Stimulated activated CD8-positive, alpha-beta memory T cell treated with anti-CD3 and anti-CD28 coated beads, Interleukin-12 subunit alpha, Interleukin-12 subunit beta, amount 100 ng/mL, for 1 hour (primary cell): Measurements from ENCODE around the gene KLHL29.

Experiments
- DNase-seq: peaks from one replicate; pipeline ENCODE4 v3.0.0-alpha.2; 2020; ENCODE audit warnings: low read depth

The KLHL29 gene

DNA sequence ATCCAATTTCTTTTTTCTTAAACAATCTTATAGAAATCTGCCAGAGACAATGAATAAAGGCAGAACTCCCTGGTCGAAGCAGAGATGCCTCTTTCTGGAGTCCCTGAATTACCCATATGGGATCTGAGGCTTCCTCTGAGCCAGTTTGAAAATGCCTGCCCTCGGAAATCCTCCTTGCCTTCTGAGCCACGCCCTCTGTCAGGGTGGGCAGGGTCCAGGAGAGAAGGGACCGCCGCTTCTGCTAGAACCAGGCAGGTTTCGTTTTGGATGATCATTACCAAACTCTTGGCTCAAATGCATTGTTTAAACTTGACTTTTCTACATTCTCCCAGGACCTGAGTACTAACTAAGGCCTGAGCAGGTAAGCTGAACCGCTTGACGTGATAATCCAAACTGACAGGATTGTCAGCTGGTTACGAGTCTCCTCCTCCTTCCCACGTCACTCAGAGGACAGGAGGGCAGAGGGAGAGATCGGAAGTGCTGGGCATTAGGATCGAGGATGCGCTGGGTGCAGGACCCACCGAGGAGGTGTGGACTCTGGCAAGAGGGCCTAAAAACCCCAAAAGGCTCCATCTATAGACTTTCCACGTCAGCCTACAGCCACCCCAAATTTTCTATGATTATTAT lies 128.4 kb downstream of the KLHL29 start:
- no peak for DNase-seq

DNA sequence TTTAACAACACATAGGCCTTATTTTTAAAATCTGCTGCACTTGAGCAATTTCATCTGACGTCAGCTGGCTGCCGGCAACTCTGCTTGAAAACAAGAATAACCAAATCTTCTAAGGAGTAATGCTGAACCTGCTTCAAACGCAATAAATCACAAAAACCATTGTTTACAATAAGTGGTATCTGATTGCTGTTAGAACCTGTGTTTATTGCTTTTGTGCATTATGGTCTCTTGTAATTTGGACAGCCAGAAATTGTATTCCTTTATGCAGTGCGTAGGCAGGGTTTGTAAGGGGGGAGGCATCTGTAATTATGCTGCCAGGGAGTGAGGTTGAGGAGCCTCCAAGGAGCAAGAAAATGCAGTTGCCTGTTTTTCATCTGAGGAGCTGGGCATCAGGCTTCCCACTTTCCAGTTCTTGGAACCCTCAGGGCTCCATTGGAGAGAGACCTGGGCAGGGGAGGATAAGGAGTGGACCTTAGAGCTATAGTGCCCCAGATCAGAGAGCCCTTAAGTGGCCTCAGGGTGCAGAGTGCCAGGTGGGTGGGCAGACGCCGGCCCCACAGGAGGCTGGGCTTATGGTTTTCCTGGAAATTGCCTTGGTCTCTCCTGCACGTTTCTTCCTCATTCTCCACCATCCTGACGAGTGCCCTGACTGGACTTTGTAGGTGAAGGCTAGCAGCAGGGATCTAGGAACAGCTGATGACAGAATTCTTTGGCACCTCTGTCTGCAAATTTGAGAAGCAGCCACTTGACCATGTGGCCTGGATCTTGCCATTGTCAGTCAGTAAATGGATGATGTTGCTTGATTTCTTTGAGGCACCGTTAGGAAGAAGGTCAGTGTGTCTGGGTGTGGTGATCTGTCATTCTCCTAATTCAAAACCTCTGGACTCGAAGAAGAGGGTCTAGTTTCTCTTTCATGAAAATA lies 129.2 kb downstream of the KLHL29 start:
- no peak for DNase-seq

DNA sequence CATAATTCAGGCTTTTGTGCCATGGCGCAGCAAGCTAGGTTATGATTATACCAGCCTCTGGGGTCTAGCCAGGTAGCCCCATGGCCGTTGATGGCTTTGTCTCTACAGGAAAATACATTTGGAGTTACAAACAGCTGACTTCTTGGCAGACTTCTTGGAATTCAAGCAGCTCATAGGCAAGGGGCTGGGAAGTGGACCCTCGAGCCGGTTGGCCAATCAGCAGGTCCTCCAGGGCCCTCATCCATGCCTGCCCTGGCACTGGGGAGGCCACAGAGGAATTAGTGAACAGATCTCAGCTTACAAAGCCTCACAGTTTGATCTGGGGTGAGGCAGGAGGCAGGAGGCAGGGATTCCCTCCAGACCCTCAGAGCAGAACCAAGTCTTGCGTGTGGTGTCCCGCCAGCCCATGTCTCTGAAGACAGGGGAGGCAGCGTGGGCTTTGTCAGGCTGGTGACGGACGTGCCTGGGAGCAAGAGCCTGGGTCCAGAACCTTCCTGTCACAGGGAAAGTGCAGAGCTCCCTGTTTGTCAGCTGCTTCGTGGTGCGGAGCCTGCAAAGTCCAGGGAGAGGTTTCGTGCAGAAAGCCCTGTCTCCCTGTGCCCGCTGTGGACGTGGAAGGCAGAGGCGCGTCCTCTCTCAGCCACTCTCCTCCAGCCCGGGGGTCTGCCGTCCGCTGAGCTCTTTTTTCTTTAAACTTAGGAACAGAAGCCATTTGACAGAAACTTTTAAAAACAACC lies 131.7 kb downstream of the KLHL29 start:
- no peak for DNase-seq

DNA sequence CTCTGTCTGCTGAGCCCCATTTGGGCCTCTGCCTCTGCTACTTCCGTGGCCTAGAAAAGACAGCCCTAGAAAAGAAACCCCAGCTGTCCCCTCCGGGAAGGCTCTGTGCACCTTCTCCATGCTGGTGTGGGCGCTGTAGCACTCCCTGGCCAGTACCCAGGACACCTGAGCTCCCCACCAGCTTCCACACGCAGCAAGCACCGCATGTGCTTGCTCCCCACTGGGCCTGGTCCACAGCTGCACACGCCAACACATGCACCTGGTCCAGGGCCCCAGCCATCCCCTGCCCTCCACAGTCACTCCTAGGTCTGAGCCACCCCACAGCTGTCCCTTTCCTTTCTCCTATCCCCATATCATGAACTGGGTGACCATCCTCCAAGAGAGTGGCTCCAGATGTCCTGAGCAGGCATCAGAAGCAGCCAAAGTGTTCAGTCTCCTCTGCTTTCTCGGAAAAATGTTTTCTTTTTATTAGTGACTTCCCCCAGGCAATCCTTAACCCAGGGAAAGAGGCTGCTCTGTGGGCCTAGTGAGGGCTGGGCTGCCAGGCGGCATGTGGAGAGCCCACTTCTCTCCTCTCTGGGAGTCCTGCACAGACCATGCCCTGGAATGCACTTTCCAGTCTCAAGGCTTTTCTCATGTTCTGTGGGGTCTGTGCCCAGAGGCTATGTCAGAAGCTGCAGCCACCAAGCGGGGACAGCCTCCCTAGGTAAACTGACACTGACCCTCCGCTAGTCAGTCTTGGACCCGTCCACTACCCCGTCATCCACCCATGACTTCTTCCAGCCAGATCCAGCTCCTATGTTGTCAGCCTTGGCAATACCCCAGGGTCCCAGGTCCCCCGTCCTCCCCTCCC lies 133.7 kb downstream of the KLHL29 start:
- no peak for DNase-seq

DNA sequence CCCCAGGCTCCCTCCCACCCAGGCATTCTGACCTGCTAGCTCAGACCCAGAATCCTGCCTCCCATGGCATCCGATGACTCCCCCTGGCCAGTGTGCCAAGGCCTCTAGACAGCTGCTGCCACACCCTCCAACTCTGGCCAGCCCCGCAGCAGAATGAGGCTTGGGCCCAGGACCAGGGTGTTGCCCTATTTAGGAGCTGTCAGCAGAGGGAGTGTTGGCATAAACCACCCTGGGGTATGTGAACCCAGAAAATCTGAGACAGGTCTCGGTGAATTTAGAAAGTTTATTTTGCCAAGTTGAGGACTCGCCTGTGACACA lies 134.3 kb downstream of the KLHL29 start:
- DNase-seq = no peak

DNA sequence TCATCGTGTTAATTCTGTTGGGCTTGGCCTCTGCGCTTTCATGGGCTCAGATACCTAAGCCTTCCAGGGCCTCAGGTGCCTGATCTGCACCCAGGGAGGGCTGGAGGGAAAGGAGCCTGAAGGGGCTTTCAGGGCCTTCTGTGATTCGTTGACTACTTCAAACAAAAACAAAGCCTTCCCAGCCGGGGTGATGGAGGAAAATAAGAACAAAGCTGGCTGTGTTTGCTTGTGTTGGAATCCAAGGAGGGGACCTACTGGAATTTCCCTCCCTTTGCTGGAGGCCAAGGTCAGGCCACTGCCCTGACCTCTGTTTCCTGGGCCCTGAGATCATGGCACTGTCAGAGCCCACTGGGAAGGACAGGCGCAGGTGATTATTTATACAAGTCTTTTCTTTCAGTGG lies 135.3 kb downstream of the KLHL29 start:
- DNase-seq = no peak

DNA sequence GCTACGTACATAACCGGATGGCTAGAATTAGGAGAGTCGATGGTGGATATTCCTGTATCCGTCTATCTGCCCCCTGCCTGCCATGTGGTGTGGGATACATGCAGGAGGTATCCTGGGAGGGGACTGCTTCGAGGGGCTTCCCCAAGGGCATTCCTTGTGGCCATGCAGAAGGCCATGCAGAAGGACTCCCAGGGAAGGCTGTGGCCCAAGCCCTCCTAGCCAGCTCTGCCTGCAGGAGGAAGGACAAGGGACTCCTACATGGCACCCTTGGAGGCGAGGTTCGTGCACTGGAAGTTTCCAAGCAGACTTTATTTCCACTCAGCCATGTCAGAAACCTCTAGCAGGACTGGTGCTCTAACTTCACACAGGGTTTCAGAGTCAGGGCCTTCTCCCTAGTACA lies 136.1 kb downstream of the KLHL29 start:
- DNase-seq = no peak

DNA sequence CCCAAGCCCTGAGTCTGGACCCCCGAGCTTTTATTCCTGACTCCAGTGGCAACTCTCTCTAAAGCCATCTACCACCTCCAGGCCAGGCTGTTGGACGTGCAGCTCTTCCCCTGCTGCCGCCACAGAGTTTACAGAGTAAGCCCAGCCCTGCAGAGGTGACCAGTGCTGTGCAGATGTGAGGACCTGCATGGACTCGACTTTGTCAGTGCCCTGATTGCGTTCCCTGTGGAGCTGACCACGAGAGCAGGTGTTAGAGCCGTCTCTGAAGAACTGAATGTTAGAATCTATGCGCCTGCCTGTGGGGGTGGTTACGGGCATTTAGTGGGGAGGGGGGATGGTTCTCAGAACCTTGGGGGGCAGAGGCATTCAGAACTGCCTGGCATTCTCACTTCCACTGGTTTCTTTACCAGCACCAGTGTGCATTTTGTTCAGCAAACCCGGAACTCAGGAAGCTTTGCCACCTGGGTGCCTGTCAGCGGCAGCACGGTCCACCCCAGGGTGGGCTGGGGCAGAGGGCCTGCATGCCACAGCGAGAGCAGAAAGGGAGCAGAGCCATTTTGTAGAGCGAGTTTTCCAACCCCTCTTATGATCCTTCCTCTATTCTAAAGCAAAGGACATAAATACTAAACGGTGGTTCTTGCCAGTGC lies 137.9 kb downstream of the KLHL29 start:
- no peak for DNase-seq

DNA sequence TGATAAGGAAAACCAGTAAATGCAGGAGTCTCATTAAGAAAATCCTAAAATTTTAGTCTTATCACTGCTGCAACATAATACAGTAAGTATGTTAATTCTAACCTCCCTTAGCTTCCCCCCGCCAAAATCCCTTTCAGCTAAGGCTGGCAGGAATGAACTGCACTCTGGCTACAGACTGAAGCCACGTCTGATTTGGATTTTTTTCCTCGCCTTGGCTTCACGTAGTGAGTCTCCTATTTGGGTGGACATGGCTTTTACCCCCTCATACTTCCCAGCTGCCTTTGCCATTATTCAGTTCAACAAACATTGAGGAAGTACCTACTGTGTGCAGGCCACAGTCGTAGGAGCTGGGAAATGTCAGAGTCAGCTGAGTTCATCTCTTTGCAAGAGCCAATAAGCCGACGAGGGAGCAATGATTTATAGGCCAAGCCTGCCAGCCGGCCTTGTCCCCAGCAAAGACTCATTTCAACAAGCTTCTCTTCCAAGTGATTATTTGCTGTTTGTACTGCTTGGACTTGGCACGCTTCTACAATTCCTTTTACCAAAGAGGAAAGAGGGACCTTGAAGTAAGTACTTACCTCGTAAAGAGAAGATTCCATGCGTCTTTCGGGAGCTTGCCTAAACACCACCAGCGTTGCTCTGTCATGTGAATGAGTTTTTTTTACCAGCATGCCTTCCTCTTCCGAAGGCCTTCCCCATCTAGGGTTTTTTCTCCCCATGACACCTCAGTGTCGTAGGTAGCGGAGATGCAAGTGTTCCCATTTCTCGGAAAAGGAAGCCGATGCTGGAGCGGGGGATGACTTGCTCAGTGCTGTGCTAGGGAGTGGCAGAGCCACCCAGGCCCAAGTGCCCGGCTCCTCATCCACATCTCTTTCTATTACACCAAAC lies 138.6 kb downstream of the KLHL29 start:
- no peak for DNase-seq

DNA sequence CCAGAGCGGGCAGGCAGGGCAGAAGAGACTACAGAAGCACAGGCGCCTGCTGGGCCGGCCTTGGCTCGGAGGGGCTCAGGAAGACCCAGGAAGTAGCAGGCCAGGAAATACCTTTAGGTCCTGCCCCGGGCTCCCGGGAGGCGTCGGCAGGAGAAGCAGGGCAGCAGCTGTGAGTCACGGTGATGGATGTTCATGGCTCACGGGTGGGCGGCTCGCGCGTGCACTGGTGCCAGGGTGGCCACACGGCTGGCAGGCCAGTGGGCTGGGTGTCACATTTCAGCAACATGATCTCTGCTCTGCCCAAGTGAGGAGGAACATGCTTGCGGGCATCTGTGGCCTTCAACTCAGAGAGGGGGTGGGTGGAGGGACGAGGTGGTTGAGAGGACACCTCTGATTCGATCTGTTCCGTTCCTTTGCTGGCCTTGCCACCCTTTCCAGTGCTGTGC lies 139.3 kb downstream of the KLHL29 start:
- no peak for DNase-seq

DNA sequence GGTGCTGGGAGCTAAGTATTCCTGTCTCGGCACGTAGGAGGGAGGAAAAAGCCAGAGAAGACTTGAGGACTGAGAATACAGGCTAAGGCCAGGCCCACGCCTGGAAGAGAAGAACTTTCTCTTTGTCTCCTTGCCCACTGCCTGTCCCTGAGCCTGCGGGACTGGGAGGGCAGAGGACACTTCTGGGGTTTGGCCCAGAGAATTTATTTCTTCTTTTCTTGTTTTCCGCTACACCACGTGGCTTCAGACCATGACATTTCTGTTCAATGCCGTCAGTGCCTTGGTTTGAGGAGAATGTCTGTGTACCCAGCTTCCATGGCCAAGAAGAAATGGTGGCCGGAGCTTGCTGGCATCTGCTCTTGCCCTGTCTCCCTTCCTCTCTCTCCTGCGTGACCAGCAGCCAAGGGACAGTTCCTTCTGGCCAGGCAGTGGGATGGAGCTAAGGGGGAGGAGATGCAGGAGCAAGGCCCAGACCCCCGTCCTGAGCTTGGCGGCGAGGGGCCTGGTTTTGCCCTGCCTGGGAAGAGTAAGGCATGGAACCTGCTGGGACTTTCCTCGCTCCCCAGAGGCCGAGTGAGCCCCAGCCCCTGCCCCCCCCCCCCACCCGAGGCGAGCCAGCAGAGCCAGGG lies 140.3 kb downstream of the KLHL29 start:
- no peak for DNase-seq

DNA sequence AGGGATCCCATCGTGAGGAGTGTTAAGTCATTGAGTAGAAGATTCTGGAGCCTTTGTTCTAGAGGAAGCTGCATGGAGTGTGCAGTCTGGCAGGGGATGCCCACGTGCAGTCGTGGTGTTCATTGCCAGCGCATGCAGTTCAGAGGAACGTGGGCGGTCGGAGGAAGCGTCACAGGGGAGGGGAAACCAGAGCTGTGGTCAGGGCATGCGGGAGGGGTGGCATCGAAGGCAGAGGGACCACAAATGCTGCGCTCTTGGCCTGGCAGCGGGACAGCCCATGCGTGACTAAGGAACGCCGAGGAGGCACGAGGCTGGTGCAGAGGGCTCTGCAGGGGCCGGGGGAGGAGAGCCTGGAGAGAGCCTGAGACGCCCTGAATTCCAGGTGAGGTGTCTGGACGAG lies 141.1 kb downstream of the KLHL29 start:
- no peak for DNase-seq

DNA sequence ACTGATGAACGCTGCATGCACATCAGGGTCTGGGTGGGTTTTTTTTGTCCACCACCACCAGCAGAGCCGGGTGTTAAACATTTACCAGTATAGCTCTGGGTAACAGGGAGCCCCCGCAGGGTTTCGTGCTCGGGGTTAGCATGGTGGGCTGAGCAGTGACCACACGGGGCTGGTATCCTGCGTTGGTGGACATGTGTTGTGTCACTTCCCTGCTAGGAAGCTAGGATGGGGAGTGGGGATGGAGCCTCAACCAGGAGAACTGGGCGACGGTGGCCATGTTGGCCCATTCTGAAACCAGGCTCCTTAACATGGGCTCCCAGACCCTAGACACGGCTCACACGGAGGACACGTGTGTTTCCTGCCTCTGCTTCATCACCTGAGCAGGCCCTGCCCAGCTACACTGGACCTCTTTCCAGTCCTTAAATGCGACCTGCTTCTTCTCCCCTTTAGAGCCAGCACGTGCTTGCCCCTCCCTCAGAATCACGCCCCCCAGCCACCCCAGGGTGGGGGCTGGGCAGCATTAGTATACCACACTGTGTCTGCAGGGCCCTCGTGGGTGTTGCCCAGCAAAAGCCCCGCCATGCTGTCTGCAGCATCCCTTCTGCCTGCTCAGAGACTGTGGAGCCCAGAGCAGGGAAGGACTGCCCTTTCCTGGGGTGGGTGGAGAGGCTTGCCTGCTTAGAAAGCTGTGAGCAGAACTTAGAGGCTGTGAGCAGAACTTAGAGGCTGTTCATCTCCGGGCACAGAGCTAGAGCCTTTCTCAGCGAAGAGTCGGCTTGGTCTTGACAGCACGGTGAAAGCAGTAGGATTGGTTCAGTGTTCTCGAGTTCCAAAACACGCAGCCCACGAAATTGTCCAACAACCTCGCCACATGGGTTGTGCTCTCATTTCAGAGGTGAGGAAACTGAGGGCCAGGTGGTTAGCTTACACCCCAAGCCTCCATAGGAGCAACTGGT lies 142.1 kb downstream of the KLHL29 start:
- no peak for DNase-seq

DNA sequence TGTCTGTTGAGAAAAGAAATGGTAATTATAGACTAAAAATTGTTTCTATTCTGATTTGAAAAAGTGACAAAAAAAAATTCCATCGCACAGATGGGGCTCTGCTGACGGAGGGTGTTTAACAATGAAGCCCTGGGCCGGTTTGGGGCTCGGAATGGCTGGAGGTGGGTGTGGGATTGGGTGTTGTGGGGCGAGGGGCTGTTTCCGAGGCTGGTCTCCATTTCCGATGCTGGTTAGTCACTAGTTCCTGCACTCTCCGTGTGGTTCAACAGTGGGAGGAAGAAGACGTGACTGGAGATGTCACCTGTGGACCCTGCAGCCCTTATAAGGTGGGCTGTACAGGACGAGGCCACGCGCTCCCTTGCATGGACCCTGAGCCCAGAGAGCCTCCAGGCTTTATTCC lies 143.2 kb downstream of the KLHL29 start:
- DNase-seq = no peak

DNA sequence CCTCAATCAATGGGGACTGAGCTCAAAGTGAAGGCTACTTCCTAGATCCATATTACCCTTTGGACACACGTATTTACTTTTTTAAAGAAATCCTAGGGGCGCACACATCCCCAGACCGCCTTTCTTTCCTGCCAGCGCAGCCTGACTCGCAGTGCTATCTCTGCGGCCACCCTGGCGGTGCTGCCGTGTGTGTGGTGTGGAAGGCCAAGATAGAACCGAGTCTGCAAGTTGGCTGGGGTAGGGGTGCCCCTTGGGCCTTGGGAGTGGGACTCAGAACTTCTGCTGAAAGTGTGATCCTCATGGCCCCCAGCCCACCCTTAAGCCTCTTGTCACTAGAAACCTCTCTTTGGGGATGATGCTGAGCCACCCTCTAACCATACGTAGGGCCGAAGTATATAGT lies 143.7 kb downstream of the KLHL29 start:
- no peak for DNase-seq

DNA sequence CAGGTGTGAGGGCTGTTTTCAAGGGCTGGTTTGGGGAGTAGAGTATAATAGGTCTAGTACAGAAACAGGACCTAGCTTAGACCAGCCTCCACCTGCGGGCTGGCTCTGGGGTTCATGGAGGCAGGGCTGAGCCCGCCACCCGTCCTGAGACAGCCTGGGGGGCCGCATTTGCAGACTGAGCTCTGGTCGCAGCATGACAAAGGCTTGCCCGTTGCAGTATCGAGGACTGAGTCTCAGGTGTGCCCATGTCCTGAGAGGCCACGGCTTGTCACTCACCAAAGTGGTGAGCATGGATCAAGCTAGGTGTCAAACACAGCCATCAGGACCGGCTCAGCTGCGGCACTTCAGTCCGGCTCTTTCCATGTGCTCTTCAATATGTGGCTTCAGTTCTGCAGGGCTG lies 144.7 kb downstream of the KLHL29 start:
- DNase-seq = no peak

DNA sequence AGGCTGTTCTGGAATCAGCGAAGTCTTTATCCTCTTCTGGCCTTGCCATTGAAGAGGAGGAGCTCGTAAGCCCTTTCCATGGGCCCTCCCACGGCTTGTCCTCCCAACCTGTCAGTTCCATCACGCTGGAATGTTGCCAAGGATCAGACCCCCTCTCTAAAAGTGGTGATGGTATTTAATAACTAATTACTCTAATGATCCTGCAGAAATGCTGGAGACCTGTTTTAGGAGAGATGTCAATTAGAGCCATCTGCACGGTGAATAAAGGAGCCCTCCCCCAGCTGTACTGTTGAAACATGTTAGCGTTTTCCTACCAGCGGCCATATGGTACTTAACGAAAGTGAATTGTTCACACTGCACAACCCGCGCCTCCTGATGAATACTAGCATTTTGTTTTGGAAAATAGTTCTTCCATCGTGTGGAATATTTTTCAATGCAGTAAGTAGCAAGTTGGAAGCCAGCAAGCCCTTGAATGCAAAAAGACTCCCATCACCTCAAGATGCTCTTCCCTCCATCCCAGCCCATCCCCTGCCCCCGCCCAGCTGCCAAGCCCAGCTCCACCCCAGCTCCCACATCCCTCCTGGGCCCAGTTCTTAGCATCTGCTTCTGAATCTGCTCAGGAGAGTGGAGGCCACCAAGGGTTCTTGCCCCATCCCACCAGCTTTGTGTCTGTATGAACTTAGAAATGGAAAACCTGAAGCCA lies 145.4 kb downstream of the KLHL29 start:
- no peak for DNase-seq

DNA sequence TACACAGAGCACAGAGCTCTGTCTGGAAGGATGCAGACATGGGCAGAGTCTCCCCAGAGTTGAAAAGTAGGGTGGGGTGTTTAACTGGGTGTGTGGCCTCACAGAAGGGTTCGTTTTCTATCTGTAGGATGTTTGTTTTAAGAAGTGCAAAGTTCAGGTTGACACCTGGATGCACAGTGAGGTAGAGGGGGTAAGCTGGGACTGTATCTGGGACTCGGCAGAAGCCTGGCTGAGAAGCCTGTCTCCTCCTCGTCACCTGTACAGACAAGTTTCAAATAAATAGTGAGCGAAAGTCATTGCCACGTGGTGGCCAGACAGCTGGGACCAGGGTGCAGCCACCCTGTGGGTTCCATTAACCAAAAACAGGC lies 145.9 kb downstream of the KLHL29 start:
- DNase-seq = no peak
